HG03095 (cell line): ENCODE results near the gene PLEKHA6.

ENCODE experiments used
- ATAC-seq: cut with Tn5 transposase; IDR thresholded peaks from one replicate; pipeline ENCODE4 v1.9.1; 2021; ENCODE audit warnings: moderate library complexity; ENCODE audit not compliant: unreplicated experiment

The PLEKHA6 gene

DNA sequence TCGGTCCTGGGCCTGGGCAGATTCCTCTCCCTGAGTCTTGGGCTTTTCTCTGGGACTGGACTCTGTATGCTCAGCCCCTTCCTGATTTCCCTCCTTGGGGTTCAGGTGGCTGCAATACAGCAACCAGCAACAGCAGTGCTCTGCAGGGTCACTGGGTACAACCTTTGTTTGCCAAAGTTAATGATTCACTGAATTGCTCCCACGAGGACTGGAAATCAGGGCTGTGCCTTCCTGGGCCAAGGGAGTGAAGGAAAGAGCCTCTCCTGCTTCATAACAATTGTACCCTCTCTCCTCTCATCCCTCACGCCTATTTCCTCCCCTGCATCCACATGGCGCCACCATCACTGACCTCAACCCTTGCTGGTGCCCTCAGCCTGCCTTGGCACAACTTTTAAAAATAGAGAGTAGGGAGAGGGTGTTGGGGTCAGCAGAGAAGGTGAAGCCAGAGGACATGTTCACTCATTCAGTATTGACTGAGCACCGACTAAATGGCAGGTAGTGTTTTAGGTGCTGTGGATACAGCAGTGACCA is 93.2 kb downstream of the PLEKHA6 start:
- ATAC-seq, result no peak

DNA sequence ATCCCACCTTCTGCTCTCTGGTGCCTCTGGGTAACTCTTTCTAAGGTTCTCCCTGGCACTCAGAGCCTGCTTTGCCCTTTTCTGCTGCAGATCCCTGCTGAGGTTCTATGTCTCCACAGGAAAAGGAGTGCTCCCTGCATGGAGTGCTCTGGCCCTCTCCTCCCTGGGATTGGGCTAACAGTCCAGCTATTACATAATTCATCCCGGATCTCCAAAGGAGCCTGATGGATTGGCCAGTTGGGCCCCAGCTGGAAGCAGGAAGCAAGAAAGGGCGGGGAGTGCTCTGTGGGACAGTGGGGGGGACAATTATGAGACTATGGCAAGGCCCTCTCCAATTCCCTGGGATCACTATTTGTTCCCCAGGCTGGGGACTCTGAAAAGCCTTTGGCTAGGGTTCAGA is 94.1 kb downstream of the PLEKHA6 start:
- no peak for ATAC-seq

DNA sequence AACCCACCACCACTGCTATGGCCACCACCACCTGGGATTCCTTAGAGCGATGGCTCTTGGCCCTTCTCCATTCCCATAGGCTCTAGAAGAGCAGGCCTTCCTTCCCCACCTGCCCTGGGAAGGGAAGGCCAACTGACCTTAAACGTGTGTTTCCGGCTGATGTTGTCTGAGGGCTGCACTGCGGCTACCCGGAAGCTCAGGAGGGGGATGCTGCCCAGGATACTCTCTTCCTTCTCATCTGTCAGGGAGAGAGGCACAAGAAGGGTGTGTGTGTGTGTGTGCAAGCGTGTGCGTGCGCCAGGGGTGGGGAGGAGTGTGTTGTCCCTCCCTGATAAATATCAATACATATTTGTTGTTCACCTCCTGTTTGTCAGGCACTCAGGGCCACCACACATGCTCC is 94.9 kb downstream of the PLEKHA6 start:
- ATAC-seq, result no peak

DNA sequence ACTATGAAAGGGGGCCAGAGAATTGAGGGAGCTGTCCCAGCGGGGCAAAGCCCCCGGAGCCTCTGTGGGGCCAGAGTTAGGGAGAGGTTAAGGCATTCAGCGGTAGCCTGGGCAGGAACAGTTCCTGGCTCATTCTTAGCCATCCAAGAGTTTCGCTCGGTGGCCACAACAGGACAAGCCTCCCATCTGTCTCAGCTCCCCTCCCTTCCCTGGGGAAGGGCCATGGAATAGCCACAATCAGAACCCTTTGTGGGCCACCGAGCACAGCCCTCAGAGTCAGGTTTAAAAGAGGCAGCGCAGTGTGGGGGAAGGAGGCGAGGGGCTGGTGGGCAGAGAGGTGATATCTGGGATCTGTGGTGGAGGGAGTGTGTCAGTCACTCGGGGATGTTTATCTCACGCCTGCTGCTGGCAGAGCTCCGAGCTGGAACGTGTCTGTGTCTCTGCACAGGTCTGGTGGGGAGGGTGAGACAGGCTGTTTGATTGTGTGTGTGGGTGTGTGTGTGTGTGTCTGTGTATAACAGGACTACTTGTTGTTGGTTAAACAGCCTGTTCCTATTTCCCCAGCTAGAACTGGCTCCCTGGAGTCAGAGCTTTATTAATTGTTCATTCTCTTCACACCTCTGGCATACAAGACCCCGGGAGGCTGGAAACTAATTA is 96.3 kb downstream of the PLEKHA6 start:
- no peak for ATAC-seq

DNA sequence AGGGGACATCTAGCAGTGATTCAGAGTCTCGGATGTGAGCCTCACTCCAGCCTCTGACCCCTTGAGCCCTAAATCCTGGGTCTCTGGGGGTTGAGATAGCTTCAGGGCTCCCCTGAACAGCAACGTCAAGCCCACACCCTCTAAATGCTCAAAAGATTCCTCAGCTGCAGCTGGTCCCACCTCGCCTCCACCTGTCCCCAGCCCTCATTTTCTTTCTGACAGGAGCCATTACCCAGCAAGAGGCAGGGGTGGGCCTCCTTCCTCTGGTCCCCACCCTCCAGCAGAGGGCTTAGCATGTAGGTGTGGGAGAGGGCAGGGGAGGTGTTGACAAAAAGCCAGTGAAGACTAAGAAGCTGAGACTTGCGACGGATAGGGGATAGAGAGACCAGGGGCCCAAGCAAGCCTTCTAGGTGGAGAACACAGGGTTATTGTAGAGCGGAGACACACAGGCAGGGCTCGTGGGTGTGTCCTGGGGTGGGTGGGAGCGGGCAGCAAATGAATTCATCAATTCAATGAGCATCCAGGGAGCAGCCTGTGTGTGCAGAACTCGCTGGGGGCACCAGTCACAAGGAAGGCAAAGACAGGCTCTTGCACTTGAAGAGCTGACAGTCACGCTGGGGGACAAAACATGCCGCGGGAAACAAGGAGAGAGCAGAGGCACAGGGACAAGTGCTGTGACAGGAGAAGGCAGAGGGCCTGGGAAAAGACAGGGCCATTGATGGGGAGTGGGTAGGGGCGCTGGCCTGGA is 97.0 kb downstream of the PLEKHA6 start:
- no peak for ATAC-seq

DNA sequence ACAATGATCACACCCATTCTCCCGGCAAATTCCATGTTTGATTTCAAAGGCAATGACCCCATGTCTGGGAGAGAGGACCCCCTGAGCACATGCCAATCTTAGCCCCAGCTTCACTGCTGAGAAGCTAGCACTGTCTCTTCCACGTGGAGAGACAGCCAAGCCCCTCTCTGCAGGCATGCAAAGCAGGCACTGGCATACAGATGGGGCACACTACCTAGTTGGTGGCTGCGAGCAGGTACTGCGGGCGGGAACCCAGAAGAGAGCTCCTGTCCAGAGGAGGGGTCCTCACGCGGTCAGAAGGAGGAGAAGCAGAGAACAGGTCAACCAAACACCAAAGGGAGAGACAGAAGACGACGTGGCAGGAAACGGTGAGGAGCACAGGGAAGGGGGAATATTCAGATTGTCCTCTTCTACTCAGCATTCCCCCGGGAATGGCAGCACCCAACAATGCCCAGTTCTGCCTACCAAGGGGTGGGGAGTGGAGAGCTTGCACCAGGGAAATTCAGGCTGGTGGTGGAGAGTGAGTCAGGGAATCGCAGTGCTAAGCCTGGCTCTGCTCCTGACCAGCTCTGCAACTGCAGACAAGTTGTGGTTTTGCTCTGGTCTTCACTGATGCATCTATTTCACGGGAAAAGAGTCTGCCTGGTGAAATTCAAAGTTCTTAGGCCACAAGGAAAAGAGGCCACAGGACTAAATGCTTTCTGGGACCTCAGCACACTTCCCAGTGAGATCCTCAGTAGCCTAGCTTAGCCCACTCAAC is 97.8 kb downstream of the PLEKHA6 start:
- no peak for ATAC-seq

DNA sequence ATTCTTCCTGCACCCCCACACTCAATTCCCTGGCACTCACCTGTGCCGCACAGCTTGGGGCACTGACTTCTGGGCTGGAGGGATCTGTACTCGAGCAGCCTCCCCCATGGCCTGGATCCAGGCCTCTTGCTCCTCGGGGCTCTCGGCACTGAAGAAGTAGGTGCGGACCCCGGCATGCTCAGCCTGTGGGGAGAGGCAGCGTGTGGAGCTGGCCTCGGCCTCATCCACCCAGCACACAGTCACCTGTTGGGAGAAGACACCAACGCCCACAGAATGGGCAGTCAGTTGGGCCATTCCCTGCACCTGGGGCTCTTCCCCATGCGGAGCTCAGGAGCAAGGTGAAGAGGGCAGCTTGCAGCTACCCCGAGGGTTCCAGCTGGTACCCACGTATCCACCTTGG is 98.5 kb downstream of the PLEKHA6 start:
- ATAC-seq, result no peak

DNA sequence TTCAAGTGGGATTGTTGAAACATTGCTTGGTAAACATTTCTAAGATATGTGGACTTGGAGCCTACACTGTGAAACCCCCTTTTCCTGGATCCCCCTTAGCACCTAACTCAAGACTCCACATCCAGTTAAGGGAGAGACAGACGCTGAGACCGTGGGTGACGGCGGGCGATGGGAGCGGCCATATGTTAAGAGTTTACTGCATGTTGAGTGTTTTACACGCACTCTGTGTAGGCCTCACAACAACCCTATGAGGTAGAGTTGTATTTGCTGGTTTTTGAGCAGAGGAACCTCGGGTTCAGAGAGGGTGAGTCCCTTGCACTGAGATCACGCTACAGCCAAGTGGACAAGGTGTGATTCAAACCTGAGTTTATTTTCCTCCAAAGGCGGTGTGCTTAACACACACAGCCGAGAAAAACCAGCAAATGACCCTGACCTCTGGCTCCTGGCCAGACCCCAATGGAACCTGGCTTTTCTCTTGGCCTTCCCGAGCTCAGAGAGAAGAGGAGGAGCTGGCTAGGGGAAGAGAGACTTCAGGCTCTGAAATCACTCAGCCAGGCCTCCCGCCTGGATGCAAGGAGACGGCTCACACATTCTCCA is 99.0 kb downstream of the PLEKHA6 start:
- no peak for ATAC-seq

DNA sequence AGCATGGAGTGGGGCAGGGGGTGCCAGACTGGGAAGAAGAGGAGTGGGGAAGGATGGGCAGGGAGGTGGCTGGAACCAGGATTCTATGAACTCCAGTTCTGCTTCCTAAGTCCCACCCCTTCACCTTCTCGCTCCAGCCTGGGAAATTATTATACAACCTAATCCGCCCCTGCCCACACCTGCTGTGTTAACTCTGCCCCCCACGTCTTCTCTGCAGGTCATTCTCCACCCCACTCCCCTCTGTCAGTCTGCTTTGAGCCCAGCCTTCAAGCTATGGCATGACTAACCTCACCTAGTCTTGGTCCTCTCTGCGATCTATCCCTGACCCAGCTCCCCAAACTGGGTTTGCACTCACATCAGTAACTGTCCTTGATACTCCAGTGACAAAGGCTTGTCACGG is 99.9 kb downstream of the PLEKHA6 start:
- ATAC-seq, result no peak

DNA sequence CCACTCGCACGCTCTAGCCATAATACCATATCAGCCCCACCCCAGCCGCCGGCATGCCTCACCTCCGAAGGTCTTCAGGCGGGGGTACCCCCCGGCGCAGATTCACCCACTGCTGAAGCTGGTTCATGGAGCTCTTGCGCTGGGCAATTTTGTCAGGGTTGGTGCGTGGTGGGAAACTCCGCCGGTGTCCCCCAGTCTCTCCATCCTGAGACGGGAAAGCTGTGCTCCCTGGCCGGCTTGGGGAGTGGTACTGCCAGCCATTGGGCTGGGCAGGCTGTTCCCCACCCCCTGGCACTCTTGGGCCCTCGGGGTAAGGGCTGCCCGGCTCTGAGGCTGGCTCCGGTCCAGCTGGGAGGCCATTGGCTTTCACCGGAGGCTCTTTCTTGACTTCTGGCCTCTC is 100.5 kb downstream of the PLEKHA6 start:
- ATAC-seq, result no peak

DNA sequence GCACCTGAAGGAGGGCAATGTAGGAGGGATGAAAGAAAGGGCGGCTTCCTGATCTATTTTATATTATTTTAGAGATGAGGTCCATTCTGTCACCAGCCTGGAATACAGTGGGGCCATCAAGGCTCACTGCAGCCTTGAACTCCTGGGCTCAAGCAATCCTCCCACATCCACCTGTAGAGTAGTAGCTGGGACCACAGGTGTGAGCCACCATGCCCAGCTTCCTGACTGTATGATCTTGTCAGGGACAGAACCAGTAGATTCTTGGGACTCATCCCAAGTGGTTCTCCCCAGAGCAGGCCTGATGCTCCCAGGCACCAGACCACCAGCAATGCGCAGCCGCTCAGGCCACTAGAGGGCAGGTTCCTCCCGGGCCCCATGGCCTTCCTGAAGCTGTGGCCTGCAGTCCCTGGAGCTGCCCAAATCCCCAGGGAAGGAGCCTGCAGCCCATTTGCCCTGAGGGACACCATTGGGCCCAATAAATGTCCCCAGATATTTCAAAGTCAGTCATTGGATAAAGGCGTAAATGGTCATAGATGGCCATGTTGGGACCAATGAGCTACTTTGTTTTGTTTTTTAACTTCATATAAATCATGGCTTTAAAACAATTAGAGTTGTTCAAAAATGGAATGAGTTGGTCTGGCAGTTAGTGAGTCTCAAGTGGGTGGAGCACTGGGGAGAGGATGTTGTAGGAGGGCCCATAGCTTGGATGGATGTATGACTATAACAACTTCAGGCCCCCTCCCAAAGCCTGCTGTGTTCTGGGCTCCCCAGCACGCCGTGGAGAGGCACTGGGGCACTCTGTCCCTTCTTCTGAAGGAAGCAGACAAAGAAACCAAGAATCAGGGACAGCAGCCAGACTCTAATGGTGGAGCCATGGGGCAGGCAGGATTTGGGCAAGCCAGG is 101.3 kb downstream of the PLEKHA6 start:
- no peak for ATAC-seq

DNA sequence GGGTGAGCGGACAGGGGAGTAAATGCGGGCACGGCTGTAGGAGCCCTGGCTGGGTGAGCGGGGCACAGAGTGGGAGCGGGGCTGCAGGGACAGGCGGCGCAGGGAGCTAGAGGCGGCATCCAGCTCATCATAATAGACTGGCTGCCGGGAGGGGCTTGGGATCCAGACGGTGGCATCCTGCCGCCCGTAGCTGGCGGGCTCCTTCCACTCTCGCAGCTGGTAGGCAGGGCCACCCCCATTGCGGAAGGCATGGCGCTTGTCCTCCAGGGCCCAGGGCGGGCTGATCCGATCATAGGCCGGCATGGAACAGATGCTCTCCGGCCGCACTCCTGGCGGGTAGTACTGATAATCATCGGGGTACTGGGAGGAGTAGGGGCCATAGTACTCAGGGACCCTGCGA is 102.3 kb downstream of the PLEKHA6 start:
- no peak for ATAC-seq

DNA sequence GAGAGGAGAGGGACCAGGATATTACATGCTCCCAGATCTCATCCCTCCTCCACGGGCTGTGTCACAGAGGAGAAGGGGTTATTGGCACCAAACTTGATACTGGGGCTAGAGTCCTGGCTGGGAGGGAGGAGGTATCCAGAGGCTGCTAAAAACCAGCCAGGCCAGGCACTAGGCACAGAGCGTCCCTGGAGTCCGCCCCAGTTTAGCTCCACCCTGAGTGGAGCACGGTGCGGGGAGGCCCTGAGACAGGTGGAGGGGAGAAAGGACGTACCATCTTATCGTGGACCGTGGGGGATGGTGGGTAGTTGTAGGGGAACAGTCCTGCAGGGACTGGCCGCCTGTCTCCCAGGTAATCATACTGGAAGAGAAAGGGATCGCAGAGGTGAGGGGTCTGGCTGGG is 103.2 kb downstream of the PLEKHA6 start:
- no peak for ATAC-seq

DNA sequence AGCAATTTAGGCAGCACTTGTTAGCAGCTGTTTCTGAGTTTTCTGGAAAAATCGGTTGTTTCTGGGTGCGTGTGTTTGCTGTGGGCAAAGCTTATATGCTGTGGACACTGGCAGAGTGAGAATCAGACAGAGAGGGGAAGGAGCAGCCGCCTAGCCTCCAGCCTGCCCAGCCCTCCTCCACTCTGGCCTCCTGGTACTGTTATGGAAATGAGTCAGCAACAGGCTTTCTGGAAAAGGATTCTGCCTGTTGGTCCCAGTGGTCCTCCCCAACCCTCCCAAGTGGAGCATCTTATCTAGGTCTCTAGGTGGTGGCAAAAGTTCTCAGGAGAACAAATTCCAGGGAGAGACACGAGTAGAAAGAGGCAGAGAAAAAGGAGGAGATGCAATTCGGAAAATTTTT is 103.8 kb downstream of the PLEKHA6 start:
- ATAC-seq, result no peak

DNA sequence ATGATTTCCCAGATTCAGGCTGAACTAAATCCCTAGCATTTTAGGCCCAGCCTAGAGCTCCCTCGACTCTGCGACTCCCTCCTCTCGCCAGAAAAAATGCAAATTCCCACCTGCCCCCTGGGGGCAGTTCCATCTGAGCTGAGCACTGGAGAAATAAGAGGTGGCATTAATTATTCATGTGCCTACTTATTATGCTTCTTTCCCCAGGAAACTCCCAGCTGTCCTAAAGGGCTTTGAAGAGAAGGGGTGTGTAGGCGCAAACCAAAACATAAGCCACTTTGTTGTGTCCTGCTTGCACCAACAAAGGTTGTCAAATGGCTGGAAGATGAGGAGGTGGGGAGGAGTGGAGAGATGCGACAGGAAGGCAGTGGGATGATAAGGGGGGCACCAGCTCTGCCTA is 104.5 kb downstream of the PLEKHA6 start:
- ATAC-seq, result no peak

DNA sequence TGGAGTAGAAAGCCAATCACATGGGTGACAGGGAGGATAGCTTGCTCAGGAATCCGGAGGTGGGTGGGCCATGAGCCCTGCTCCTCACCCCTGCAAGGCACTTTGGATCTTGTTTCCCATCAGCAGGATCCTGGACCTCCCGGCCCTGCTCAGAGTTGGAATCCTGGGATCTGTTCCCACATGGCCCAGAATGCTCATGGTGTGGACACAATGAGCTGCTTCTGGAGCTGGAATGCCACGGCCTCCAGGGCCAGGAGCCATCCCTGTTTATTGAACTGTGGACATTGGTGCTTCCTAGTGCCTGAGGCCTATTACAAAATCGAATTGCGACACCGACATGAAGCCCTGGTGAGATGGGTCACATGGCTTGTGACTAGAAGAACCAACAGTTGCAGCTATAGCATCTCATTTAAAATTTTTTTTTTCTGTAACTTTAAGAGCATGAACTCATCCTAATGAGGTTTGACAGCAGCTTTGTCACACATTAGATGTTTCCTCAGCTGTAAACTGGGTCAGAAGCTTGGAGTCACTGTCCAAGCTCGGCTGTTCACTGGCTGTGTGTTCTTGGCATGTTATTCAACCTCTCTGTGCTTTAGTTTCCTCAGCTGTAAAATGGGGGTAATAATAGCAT is 105.6 kb downstream of the PLEKHA6 start:
- no peak for ATAC-seq

DNA sequence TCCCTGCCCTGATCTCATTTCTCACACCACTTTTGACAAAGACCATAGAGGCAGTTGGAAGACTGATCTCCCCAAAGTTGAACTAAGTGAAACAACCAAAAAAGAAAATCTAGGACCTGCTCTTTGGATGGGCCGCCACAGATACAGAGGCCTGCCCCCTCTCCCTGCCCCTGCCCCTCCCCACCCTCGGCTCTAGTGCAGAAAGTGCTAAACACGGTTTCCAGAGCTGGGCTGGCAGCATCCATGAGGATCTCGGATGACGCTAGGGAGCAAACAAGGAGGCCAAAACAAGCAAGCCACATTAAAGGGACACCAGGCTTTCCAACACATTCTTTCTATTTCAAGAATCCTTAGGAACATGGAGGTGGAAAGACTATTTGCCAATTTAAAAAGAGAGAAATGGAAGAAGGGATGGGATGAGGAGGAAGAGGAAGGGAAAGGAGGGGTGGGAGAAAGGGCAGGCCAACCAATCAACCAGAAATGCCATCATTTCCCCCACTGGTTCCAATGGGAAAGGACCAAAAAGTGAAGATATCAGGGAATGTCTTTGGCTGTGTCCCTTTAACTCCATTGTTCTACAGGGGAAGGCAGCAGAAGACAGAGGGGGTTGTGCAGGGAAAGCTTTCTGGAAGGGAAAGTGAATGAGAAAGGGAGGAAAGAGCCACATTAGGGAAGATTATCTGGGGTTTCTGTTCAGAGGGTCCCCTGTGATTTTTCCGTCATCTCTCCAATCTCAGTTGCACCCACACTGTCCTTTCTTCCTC is 107.6 kb downstream of the PLEKHA6 start:
- ATAC-seq, result no peak

DNA sequence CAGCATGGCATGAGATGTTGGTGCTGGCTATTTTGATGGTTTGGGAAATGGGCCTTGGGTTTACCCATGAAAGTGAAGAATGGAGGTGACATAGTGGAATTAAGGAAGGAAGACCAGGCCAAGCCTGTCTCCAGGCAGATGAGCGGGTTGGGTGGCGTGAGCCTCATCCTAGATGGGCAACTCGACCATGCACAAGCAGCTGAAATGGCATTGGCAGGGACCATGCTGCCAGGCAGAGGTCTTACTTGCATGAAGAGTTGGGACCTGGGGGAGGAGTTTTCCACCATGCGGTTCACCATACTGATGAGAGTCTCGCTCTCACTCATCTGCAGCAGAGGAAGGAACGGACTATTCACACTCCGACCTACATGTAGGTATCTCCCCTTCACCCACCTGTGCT is 108.4 kb downstream of the PLEKHA6 start:
- no peak for ATAC-seq

DNA sequence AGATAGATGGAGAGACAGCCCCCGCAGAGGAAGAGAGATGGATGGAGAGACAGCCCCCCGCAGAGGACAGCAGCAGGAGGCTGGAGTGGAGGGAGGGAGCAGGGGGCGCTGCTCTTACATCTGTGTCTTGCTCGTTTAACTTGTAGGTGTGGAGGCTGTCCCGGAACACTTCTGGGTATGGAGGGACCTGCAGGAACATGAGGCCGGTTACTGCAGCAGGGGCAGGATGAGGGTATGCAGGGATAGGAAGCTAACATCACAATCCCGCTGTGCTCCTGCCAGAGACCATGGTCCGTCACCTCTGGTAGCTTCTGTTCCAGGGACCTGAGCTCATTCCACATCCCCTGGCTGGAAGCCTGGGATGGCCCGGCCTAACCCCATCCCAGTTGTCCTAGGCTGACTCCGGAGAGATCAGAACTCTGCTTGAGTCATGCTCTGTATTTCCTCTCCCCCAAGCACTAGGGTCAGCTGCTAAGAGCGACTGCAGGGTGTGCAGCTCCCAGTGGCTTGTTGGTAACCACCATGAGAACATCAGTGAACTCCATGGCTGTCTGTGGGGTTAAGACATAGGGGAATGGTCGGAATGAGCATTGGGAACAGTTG is 109.2 kb downstream of the PLEKHA6 start:
- no peak for ATAC-seq
